Peyer's patch (tissue), 4 donors: ENCODE measurements around the gene VPS50. TPM values are rescaled to one million over a fixed set of nuclear protein-coding genes. Genes with fewer than 3 reads are reported as not detected.

Experiments used
- DNase-seq, 3 donors: peaks; one replicate each; pipeline ENCODE4 v3.0.0-alpha.2; 2017 to 2019
- H3K27ac ChIP-seq, 4 donors: fragments of 200-600 bp; sonication (generic); one replicate each; pipeline ENCODE4 v1.5.1; 2016 to 2019
- H3K27me3 ChIP-seq, 2 donors: fragments of 200-600 bp; sonication (generic); one replicate each; pipeline ENCODE4 v1.5.1; 2019
- H3K36me3 ChIP-seq, 3 donors: fragments of 200-600 bp; sonication (generic); one replicate each; pipeline ENCODE4 v1.5.1; 2016 to 2019
- H3K4me1 ChIP-seq, 4 donors: fragments of 200-600 bp; sonication (generic); one replicate each; pipeline ENCODE4 v1.5.1; 2016 to 2019
- H3K4me3 ChIP-seq, 4 donors: fragments of 200-600 bp; sonication (generic); 1 replicate in 3 of 4; 2 replicates in 1 of 4; pipeline ENCODE4 v1.5.1; 2016 to 2019; ENCODE audit warnings: mild to moderate bottlenecking in 1 of 4
- H3K9me3 ChIP-seq, 4 donors: fragments of 200-600 bp; sonication (generic); one replicate each; pipeline ENCODE4 v1.5.1; 2016 to 2019; ENCODE audit warnings: mild to moderate bottlenecking in 1 of 4
- POLR2A ChIP-seq, 2 donors: fragments of 450-650 bp; IDR thresholded peaks; one replicate each; pipeline ENCODE4 v1.5.1; 2017; ENCODE audit warnings: antibody characterized with exemption in 2 of 2, mild to moderate bottlenecking in 2 of 2, moderate library complexity in 2 of 2
- total RNA-seq, 4 donors: library from RNA; depleted of rRNA; stranded (reverse); fragments of >200 nt; gene quantifications; one replicate each; pipeline ENCODE4 v1.1.0, GENCODE V29; 2016
- TF ChIP-seq, protein P1 (sequence below), 6 experiments: fragments of 450-650 bp in 4 of 6; fragments of 200-600 bp in 2 of 6; sonication (generic) in 1 of 6; IDR thresholded peaks; one replicate each; pipeline ENCODE4 v1.5.1; 2017 to 2019; ENCODE audit warnings: antibody characterized with exemption in 6 of 6, mild to moderate bottlenecking in 3 of 6, moderate library complexity in 1 of 6

The VPS50 gene
- total RNA-seq, 4 donors from 2014 or later: 16.1 to 28.9 (median 20.9) TPM

DNA sequence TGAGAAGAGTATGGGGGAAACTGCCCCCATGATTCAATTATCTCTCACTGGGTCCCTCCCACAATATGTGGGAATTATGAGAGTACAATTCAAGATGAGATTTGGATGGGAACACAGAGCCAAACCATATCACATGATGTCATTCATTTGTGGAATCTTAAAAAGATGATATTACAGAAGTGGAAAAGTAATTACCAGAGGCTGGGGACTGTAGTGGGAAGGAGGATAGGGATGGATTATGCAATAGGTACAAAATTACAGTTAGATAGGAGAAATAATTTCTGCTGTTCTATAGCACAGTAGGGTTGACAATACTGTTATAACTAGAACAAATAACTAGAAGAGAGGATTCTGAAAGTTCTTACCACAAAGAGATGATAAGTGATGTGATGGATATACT is 141.4 kb downstream of the VPS50 start:
- no peak for TF ChIP-seq POLR2A (IDR thresholded peaks at IDR 0.05)
- TF ChIP-seq, protein P1, sequence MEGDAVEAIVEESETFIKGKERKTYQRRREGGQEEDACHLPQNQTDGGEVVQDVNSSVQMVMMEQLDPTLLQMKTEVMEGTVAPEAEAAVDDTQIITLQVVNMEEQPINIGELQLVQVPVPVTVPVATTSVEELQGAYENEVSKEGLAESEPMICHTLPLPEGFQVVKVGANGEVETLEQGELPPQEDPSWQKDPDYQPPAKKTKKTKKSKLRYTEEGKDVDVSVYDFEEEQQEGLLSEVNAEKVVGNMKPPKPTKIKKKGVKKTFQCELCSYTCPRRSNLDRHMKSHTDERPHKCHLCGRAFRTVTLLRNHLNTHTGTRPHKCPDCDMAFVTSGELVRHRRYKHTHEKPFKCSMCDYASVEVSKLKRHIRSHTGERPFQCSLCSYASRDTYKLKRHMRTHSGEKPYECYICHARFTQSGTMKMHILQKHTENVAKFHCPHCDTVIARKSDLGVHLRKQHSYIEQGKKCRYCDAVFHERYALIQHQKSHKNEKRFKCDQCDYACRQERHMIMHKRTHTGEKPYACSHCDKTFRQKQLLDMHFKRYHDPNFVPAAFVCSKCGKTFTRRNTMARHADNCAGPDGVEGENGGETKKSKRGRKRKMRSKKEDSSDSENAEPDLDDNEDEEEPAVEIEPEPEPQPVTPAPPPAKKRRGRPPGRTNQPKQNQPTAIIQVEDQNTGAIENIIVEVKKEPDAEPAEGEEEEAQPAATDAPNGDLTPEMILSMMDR (IDR thresholded peaks at IDR 0.05): no peak
- Histone ChIP-seq H3K27me3 (no peaks in the 10 kb centered on the region), H3K4me1 (no peaks in the 10 kb centered on the region), H3K27ac (no peak overlapping the region), H3K9me3 (no peaks in the 10 kb centered on the region), H3K36me3 (no peaks in the 10 kb centered on the region), H3K4me3 (no peak overlapping the region)
- no peak for DNase-seq

DNA sequence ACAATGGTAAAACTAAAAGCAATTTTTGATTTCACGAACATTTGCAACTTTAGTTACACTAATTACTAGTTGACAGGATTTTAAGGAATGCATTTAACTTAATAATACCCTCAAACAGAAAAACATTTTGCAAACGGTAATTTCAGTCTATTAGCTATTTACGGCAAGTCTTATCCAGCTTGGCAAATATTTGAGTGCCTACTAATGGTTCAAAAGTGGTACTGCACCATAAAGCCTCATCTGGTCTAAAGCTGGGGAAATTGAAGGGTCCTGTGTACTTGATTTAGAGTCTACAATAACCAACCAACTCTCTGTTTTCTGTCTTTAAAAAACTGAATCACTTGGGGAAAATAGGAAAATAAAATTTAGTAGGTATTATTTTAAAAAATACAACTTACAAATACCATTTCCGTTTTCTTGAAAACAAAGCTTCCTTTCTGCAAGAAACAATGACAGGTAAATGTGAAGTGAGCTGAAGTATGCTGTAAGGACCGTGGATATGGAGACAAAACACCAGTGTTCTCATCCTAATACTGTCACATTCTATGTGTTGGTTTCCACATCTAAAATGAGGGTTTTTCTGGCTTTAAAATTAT is 142.3 kb downstream of the VPS50 start:
- H3K27ac ChIP-seq: no peak overlapping the region
- TF ChIP-seq, protein P1 (IDR thresholded peaks at IDR 0.05): peak; percentile 18 to 65 (median 54)
- TF ChIP-seq POLR2A (IDR thresholded peaks at IDR 0.05): no peak
- H3K4me1 ChIP-seq: no peaks in the 10 kb centered on the region
- no peaks in the 10 kb centered on the region for H3K27me3 ChIP-seq
- no peak for DNase-seq
- H3K4me3 ChIP-seq: no peak overlapping the region
- no peaks in the 10 kb centered on the region for H3K9me3 ChIP-seq
- no peaks in the 10 kb centered on the region for H3K36me3 ChIP-seq

DNA sequence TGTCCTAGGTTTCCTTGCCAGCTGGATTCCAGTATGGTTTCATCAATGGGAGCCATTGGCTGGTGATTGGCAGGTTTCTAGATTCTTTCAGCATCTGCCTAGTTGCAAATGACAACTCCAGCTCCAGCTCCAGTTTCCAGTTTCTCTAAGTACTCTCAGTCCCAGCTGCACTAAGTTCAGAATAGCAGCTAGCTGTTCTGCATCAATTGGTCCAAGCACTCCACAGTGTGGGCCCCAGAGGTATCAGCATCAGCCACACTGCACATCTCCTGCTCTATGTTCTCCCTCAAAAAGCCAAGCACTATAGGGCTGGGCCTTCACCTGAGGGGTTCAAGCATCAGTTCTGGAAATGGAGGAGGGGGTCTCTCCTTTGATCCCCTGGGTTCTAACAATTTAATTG is 143.4 kb downstream of the VPS50 start:
- TF ChIP-seq, protein P1 (IDR thresholded peaks at IDR 0.05): no peak
- no peak for TF ChIP-seq POLR2A (IDR thresholded peaks at IDR 0.05)
- H3K4me3 ChIP-seq: no peak overlapping the region

DNA sequence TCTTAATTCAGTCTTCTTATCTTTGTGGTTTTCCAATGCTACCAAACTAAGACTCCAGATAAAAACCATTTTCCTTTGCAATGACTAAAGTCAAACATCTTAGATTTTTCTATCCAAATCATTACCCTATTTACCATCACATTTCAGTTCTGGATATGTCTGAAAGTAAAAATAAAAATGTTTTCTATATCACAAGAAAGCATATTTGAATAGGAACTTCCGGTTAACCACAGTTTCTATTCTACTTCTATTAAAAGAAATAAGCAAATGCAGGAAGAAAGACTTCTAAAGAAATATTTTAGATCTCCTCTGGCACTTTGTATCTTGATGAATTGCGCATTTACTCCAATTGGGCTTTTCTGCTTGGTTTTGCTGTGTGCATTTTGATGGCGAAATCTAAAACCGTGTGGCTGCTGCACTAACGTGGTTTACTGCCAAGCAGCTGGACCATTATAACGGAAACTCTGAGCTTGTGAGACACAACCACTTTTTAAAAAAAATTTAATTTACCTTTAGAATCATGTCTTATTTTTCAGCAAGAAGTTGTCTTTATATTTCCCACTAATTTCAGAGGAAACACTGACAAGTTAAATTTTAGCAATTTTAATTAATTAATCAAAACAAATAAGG is 146.1 kb downstream of the VPS50 start:
- Histone ChIP-seq H3K27me3 (no peaks in the 10 kb centered on the region), H3K36me3 (no peaks in the 10 kb centered on the region), H3K4me1 (no peaks in the 10 kb centered on the region), H3K27ac (no peak overlapping the region), H3K4me3 (no peak overlapping the region), H3K9me3 (no peaks in the 10 kb centered on the region)
- DNase-seq: no peak
- TF ChIP-seq, protein P1 (IDR thresholded peaks at IDR 0.05): no peak
- no peak for TF ChIP-seq POLR2A (IDR thresholded peaks at IDR 0.05)

More for the DNA sequence above, 143.4 kb downstream of the VPS50 start:
- H3K27me3 ChIP-seq: no peaks in the 10 kb centered on the region
- H3K36me3 ChIP-seq: no peaks in the 10 kb centered on the region
- no peak overlapping the region for H3K27ac ChIP-seq
- H3K4me1 ChIP-seq: no peaks in the 10 kb centered on the region
- DNase-seq: no peak
- no peaks in the 10 kb centered on the region for H3K9me3 ChIP-seq

DNA sequence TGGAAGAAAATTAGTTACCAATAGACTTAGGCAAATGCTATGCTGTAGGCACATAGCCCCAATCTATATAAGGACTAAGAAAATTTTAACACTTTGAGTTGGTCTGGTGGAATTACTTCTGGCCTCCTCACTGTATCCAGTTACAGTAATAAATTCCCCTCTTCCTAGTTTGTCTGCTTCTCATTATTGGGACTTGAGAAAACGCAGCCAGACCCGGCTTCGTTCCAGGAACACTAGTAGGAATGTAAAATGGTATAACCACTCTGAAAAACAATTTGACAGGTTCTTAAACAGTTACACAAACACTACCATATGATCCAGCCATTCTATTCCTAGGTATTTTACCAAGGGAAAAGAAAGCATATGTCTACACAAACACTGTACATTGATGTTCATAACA is 150.2 kb downstream of the VPS50 start:
- Histone ChIP-seq H3K27ac (no peak overlapping the region), H3K36me3 (no peaks in the 10 kb centered on the region), H3K4me1 (no peaks in the 10 kb centered on the region), H3K27me3 (no peaks in the 10 kb centered on the region), H3K4me3 (no peak overlapping the region), H3K9me3 (no peaks in the 10 kb centered on the region)
- TF ChIP-seq, protein P1 (IDR thresholded peaks at IDR 0.05): no peak
- no peak for TF ChIP-seq POLR2A (IDR thresholded peaks at IDR 0.05)
- no peak for DNase-seq
